CD4-positive, CD25-positive, alpha-beta regulatory T cell (primary cell): ENCODE results near the gene TRMT44. TPM values are rescaled to one million over a fixed set of nuclear protein-coding genes. Genes with fewer than 3 reads are reported as not detected.

Source experiments
- ATAC-seq, 2 donors: fragments of 150-1000 bp; cut with Tn5 transposase; one replicate each; pipeline ENCODE4 v1.10.0; 2021; ENCODE audit warnings: low read depth in 2 of 2, moderate number of reproducible peaks in 2 of 2, moderate library complexity in 1 of 2
- DNase-seq, 3 donors: peaks; one replicate each; pipeline versions ENCODE4 v3.0.0 to v3.0.0-alpha.2; 2012 to 2022; ENCODE audit warnings: mixed read lengths in 1 of 3
- H3K27ac ChIP-seq: one replicate; pipeline ENCODE4 v1.7.0; 2013; ENCODE audit warnings: mild to moderate bottlenecking, low read length; ENCODE audit not compliant: insufficient read depth, poor library complexity, severe bottlenecking
- H3K27me3 ChIP-seq: one replicate; pipeline ENCODE4 v1.7.0; 2013; ENCODE audit warnings: low read length; ENCODE audit not compliant: control insufficient read depth, insufficient read depth
- H3K36me3 ChIP-seq: one replicate; pipeline ENCODE4 v1.7.0; 2013; ENCODE audit warnings: mild to moderate bottlenecking, low read length, moderate library complexity; ENCODE audit not compliant: control insufficient read depth, insufficient read depth
- H3K4me1 ChIP-seq: 2 replicates; pipeline ENCODE4 v1.7.0; 2013; ENCODE audit warnings: mild to moderate bottlenecking, low read length; ENCODE audit not compliant: insufficient read depth, control insufficient read depth, poor library complexity, severe bottlenecking
- H3K4me3 ChIP-seq: one replicate; pipeline ENCODE4 v1.7.0; 2013; ENCODE audit warnings: low read depth, mild to moderate bottlenecking, low read length, moderate library complexity
- H3K9me3 ChIP-seq, 2 experiments: 1 replicate in 1 of 2; 2 replicates in 1 of 2; pipeline ENCODE4 v1.7.0; 2013; ENCODE audit warnings: low read length in 2 of 2, mild to moderate bottlenecking in 1 of 2, moderate library complexity in 1 of 2; ENCODE audit not compliant: control insufficient read depth in 2 of 2
- H3K27ac Mint-ChIP-seq, 3 donors: one replicate each; pipeline ENCODE4 v1.8.0; 2020 to 2022; ENCODE audit warnings: mild to moderate bottlenecking in 3 of 3, mixed read lengths in 3 of 3, moderate library complexity in 2 of 3
- H3K27me3 Mint-ChIP-seq: one replicate; pipeline ENCODE4 v1.8.0; 2022; ENCODE audit warnings: mild to moderate bottlenecking, mixed read lengths
- H3K36me3 Mint-ChIP-seq: one replicate; pipeline ENCODE4 v1.8.0; 2020; ENCODE audit warnings: mixed read lengths
- H3K4me1 Mint-ChIP-seq, 4 donors: one replicate each; pipeline ENCODE4 v1.8.0; 2020 to 2022; ENCODE audit warnings: mixed read lengths in 4 of 4, mild to moderate bottlenecking in 1 of 4
- H3K4me3 Mint-ChIP-seq, 4 donors: one replicate each; pipeline ENCODE4 v1.8.0; 2020 to 2022; ENCODE audit warnings: mild to moderate bottlenecking in 4 of 4, mixed read lengths in 4 of 4, moderate library complexity in 3 of 4
- H3K9me3 Mint-ChIP-seq, 7 donors: one replicate each; pipeline ENCODE4 v1.8.0; 2020 to 2022; ENCODE audit warnings: mixed read lengths in 7 of 7, mild to moderate bottlenecking in 3 of 7, moderate library complexity in 2 of 7
- polyA plus RNA-seq, 4 donors: library from polyadenylated mRNA; unstranded; fragments of 300-500 nt; fragmentation: Illumina TruSeq; gene quantifications; one replicate each; pipeline ENCODE4 v1.2.3, GENCODE V29; 2021
- total RNA-seq: library from RNA; stranded (reverse); gene quantifications from one replicate; pipeline ENCODE4 v1.2.3, GENCODE V29; 2022

TRMT44 gene
- total and polyA plus RNA-seq, 5 donors from 2014 or later, result 10.9 to 26.2 (median 15.4) TPM

GRCh38 chr4:8507196-8507570 is 66.6 kb downstream of the TRMT44 start:
- Histone ChIP-seq H3K27ac (no peak overlapping the region), H3K27me3 (no peaks in the 10 kb centered on the region), H3K4me3 (no peak overlapping the region), H3K9me3 (no peaks in the 10 kb centered on the region), H3K36me3 (no peaks in the 10 kb centered on the region), H3K4me1 (no peaks in the 10 kb centered on the region)
- Mint-ChIP-seq H3K27ac (no peak overlapping the region), H3K4me1 (no peaks in the 10 kb centered on the region), H3K4me3 (no peak overlapping the region), H3K27me3 (no peaks in the 10 kb centered on the region), H3K36me3 (peaks cover 8% of the 10 kb centered on the region), H3K9me3 (peaks cover 0 to 2% (median 0%) of the 10 kb centered on the region in 7 donors)
- DNase-seq, result no peak
- ATAC-seq, result no peak

GRCh38 chr4:8507624-8508023 is 67.0 kb downstream of the TRMT44 start:
- Histone ChIP-seq H3K4me3 (no peak overlapping the region), H3K4me1 (no peaks in the 10 kb centered on the region), H3K36me3 (no peaks in the 10 kb centered on the region), H3K27me3 (no peaks in the 10 kb centered on the region), H3K9me3 (no peaks in the 10 kb centered on the region), H3K27ac (no peak overlapping the region)
- Mint-ChIP-seq H3K27me3 (no peaks in the 10 kb centered on the region), H3K27ac (no peak overlapping the region), H3K9me3 (peaks cover 0 to 2% (median 0%) of the 10 kb centered on the region in 7 donors), H3K36me3 (peaks cover 8% of the 10 kb centered on the region), H3K4me1 (no peaks in the 10 kb centered on the region), H3K4me3 (no peak overlapping the region)
- no peak for DNase-seq
- no peak for ATAC-seq

- no peaks in the 10 kb centered on the region for H3K36me3 ChIP-seq
- no peaks in the 10 kb centered on the region for H3K27me3 ChIP-seq
- no peaks in the 10 kb centered on the region for H3K9me3 ChIP-seq
- no peak overlapping the region for H3K4me3 Mint-ChIP-seq
- no peaks in the 10 kb centered on the region for H3K27me3 Mint-ChIP-seq
- no peak overlapping the region for H3K27ac Mint-ChIP-seq
- H3K36me3 Mint-ChIP-seq, result peaks cover 8% of the 10 kb centered on the region
- H3K4me3 ChIP-seq, result no peak overlapping the region
- no peak for DNase-seq
- ATAC-seq, result no peak
- H3K9me3 Mint-ChIP-seq, result peaks cover 0 to 8% (median 1%) of the 10 kb centered on the region in 7 donors
- H3K4me1 Mint-ChIP-seq, result no peaks in the 10 kb centered on the region
- H3K27ac ChIP-seq, result no peak overlapping the region
- H3K4me1 ChIP-seq, result no peaks in the 10 kb centered on the region
Observed at GRCh38 chr4:8508266-8508665, 67.7 kb downstream of the TRMT44 start.

- H3K36me3 ChIP-seq, result no peaks in the 10 kb centered on the region
- H3K27ac ChIP-seq, result no peak overlapping the region
- no peaks in the 10 kb centered on the region for H3K27me3 ChIP-seq
- Mint-ChIP-seq H3K4me1 (no peaks in the 10 kb centered on the region), H3K27me3 (no peaks in the 10 kb centered on the region), H3K36me3 (peaks cover 8% of the 10 kb centered on the region), H3K9me3 (peaks cover 0 to 8% (median 1%) of the 10 kb centered on the region in 7 donors), H3K27ac (no peak overlapping the region), H3K4me3 (no peak overlapping the region)
- H3K4me3 ChIP-seq, result no peak overlapping the region
- H3K9me3 ChIP-seq, result no peaks in the 10 kb centered on the region
- no peaks in the 10 kb centered on the region for H3K4me1 ChIP-seq
- DNase-seq (no peak), ATAC-seq (no peak)
Observed at GRCh38 chr4:8508740-8509139, 68.2 kb downstream of the TRMT44 start.

GRCh38 chr4:8509311-8509950 is 68.9 kb downstream of the TRMT44 start:
- DNase-seq, result no peak
- Histone ChIP-seq H3K36me3 (no peaks in the 10 kb centered on the region), H3K9me3 (no peaks in the 10 kb centered on the region), H3K27me3 (no peaks in the 10 kb centered on the region), H3K4me1 (no peaks in the 10 kb centered on the region), H3K27ac (no peak overlapping the region), H3K4me3 (no peak overlapping the region)
- no peaks in the 10 kb centered on the region for H3K4me1 Mint-ChIP-seq
- H3K27ac Mint-ChIP-seq, result no peak overlapping the region
- no peak for ATAC-seq
- H3K36me3 Mint-ChIP-seq, result peaks cover 8% of the 10 kb centered on the region
- peaks cover 0 to 8% (median 0%) of the 10 kb centered on the region in 7 donors for H3K9me3 Mint-ChIP-seq
- no peaks in the 10 kb centered on the region for H3K27me3 Mint-ChIP-seq
- no peak overlapping the region for H3K4me3 Mint-ChIP-seq

- Histone ChIP-seq H3K4me3 (no peak overlapping the region), H3K27me3 (no peaks in the 10 kb centered on the region), H3K4me1 (no peaks in the 10 kb centered on the region), H3K27ac (no peak overlapping the region), H3K9me3 (no peaks in the 10 kb centered on the region), H3K36me3 (no peaks in the 10 kb centered on the region)
- Mint-ChIP-seq H3K27ac (no peak overlapping the region), H3K9me3 (peaks cover 0 to 8% (median 0%) of the 10 kb centered on the region in 7 donors), H3K36me3 (peaks cover 8% of the 10 kb centered on the region), H3K4me1 (no peaks in the 10 kb centered on the region), H3K4me3 (no peak overlapping the region), H3K27me3 (peaks cover 4% of the 10 kb centered on the region)
- no peak for ATAC-seq
- no peak for DNase-seq
Observed at GRCh38 chr4:8510191-8510590, 69.6 kb downstream of the TRMT44 start.

GRCh38 chr4:8510611-8511285 is 70.2 kb downstream of the TRMT44 start:
- no peaks in the 10 kb centered on the region for H3K9me3 ChIP-seq
- Mint-ChIP-seq H3K9me3 (peaks cover 0 to 8% (median 0%) of the 10 kb centered on the region in 7 donors), H3K4me1 (no peaks in the 10 kb centered on the region), H3K4me3 (no peak overlapping the region), H3K36me3 (peaks cover 4% of the 10 kb centered on the region), H3K27me3 (peaks cover 5% of the 10 kb centered on the region), H3K27ac (no peak overlapping the region)
- H3K4me3 ChIP-seq, result no peak overlapping the region
- H3K27me3 ChIP-seq, result no peaks in the 10 kb centered on the region
- H3K36me3 ChIP-seq, result no peaks in the 10 kb centered on the region
- no peak overlapping the region for H3K27ac ChIP-seq
- ATAC-seq (no peak), DNase-seq (no peak)
- H3K4me1 ChIP-seq, result no peaks in the 10 kb centered on the region

- H3K9me3 ChIP-seq, result no peaks in the 10 kb centered on the region
- no peak for ATAC-seq
- Mint-ChIP-seq H3K4me3 (no peak overlapping the region), H3K36me3 (no peaks in the 10 kb centered on the region), H3K9me3 (peaks cover 0 to 8% (median 0%) of the 10 kb centered on the region in 7 donors), H3K27me3 (peaks cover 5% of the 10 kb centered on the region), H3K4me1 (no peaks in the 10 kb centered on the region), H3K27ac (no peak overlapping the region)
- H3K4me3 ChIP-seq, result no peak overlapping the region
- H3K27ac ChIP-seq, result no peak overlapping the region
- H3K27me3 ChIP-seq, result no peaks in the 10 kb centered on the region
- DNase-seq, result no peak
- H3K4me1 ChIP-seq, result no peaks in the 10 kb centered on the region
- no peaks in the 10 kb centered on the region for H3K36me3 ChIP-seq
Observed at GRCh38 chr4:8512510-8512909, 71.9 kb downstream of the TRMT44 start.
